Spleen (tissue), 11 donors: ENCODE measurements around the gene ABRACL. TPM values are rescaled to one million over a fixed set of nuclear protein-coding genes. Genes with fewer than 3 reads are reported as not detected.

ENCODE experiments used
- DNase-seq: peaks from one replicate; pipeline ENCODE4 v3.0.0-alpha.2; 2020
- H3K27ac ChIP-seq, 8 donors: fragments of 200-600 bp; sonication (generic) in 7 of 8; 1 replicate in 4 of 8; 2 replicates in 4 of 8; pipeline versions ENCODE4 v1.5.0 to v1.8.0; 2016 to 2021; ENCODE audit warnings: inconsistent platforms in 4 of 8, mild to moderate bottlenecking in 4 of 8, moderate library complexity in 1 of 8
- H3K27me3 ChIP-seq, 7 donors: fragments of 200-600 bp; sonication (generic) in 6 of 7; replicated peaks in 1 of 7; 1 replicate in 4 of 7; 2 replicates in 3 of 7; pipeline versions ENCODE4 v1.5.0 to v1.8.0; 2016 to 2021; ENCODE audit warnings: inconsistent platforms in 3 of 7, mild to moderate bottlenecking in 1 of 7
- H3K36me3 ChIP-seq, 6 donors: fragments of 200-600 bp; sonication (generic) in 5 of 6; 1 replicate in 4 of 6; 2 replicates in 2 of 6; pipeline versions ENCODE4 v1.5.0 to v1.8.0; 2016 to 2021; ENCODE audit warnings: inconsistent platforms in 2 of 6
- H3K4me1 ChIP-seq, 6 donors: fragments of 200-600 bp; sonication (generic) in 5 of 6; 1 replicate in 3 of 6; 2 replicates in 3 of 6; pipeline versions ENCODE4 v1.5.0 to v1.8.0; 2016 to 2021; ENCODE audit warnings: inconsistent platforms in 3 of 6
- H3K4me3 ChIP-seq, 8 donors: fragments of 200-600 bp; sonication (generic) in 7 of 8; 1 replicate in 4 of 8; 2 replicates in 4 of 8; pipeline versions ENCODE4 v1.5.0 to v1.8.0; 2016 to 2021; ENCODE audit warnings: inconsistent platforms in 4 of 8, mild to moderate bottlenecking in 4 of 8, moderate library complexity in 2 of 8
- H3K9me3 ChIP-seq, 8 donors: fragments of 200-600 bp; sonication (generic) in 7 of 8; 1 replicate in 4 of 8; 2 replicates in 4 of 8; pipeline versions ENCODE4 v1.5.0 to v1.8.0; 2016 to 2021; ENCODE audit warnings: inconsistent platforms in 4 of 8
- CTCF ChIP-seq, 11 experiments: fragments of 200-600 bp in 7 of 11; fragments of 450-650 bp in 4 of 11; sonication (generic) in 4 of 11; IDR thresholded peaks in 8 of 11; conservative IDR thresholded peaks in 3 of 11; 1 replicate in 7 of 11; 2 replicates in 4 of 11; pipeline versions ENCODE4 v1.4.0 to v1.8.0; 2016 to 2021; ENCODE audit warnings: antibody characterized with exemption in 11 of 11, inconsistent platforms in 4 of 11, mild to moderate bottlenecking in 1 of 11
- POLR2A ChIP-seq, 3 donors: fragments of 450-650 bp; IDR thresholded peaks; one replicate each; pipeline ENCODE4 v1.5.1; 2017; ENCODE audit warnings: antibody characterized with exemption in 3 of 3, mild to moderate bottlenecking in 1 of 3
- POLR2AphosphoS5 ChIP-seq, 3 donors: sonication (generic); formaldehyde crosslinking; IDR thresholded peaks; one replicate each; pipeline ENCODE4 v1.5.1; 2017; ENCODE audit warnings: antibody characterized with exemption in 3 of 3
- WGBS, 5 donors: extraction: QIAGEN DNeasy Blood & Tissue Kit in 3 of 5; methylation state at CpG; one replicate each; pipeline versions ENCODE4 v1.1.5 to v1.1.7; 2013 to 2018; 5-methylcytosine and 5-hydroxymethylcytosine counted together
- intact Hi-C: fragments of 100-400 bp; cut with DNase I; formaldehyde crosslinking; loops from one replicate; pipeline ENCODE4 v1.15.0; 2023; ENCODE audit warnings: low total_unique reads
- polyA plus RNA-seq, 3 donors: library from polyadenylated mRNA; stranded (reverse); fragments of 200-250 nt; gene quantifications; one replicate each; pipeline ENCODE4 v1.2.1, GENCODE V29; 2013
- total RNA-seq, 7 donors: library from RNA; depleted of rRNA in 3 of 7; stranded (reverse); fragments of >200 nt in 3 of 7; fragmentation: NEBNext Ultra II Directional in 4 of 7; extraction: Animal tissue kit (Norgen Biotek cat#: 25700) in 4 of 7; gene quantifications; one replicate each; pipeline versions ENCODE4 v1.1.0 to v1.2.1, GENCODE V29; 2016 to 2021
- donor health status: healthy with polysubstance abuse.
- donor health status: DM: no; HTN: no; CAD: no; lungs with moderate emphysema.
- donor health status: DM: no; HTN: no; CAD: no.
- donor health status: Bipolar disorder and iron deficiency.
- donor health status: healthy.
- donor health status: DM: no; HTN: no; CAD: no.
- donor health status: DM: yes; HTN: yes; CAD: no.

The ABRACL gene
- total and polyA plus RNA-seq, 10 donors, result 56.5 to 183 (median 78.0) TPM

- 76 to 89% (median 82%) methylated on average over 5 of the region's 5 CpGs for WGBS, 5 donors
- intact Hi-C loops, result no loop called here
- Histone ChIP-seq H3K27me3 (no peaks in the 10 kb centered on the region), H3K36me3 (no peaks in the 10 kb centered on the region), H3K9me3 (no peaks in the 10 kb centered on the region), H3K4me1 (no peaks in the 10 kb centered on the region), H3K4me3 (no peak overlapping the region), H3K27ac (no peak overlapping the region)
- TF ChIP-seq POLR2AphosphoS5 (IDR thresholded peaks at IDR 0.05) (no peak), POLR2A (IDR thresholded peaks at IDR 0.05) (no peak), CTCF (IDR thresholded peaks at IDR 0.05 in 8 of 11, conservative IDR thresholded peaks at IDR 0.05 in 3 of 11) (no peak)
- no peak for DNase-seq
These were observed 22.3 kb downstream of the ABRACL start for GRCh38 chr6:139050770-139051313.

- whole genome bisulfite sequencing, 5 donors, result 76 to 93% (median 88%) methylated on average over 5 of the region's 5 CpGs
- no peak overlapping the region for H3K27ac ChIP-seq
- no peak for TF ChIP-seq CTCF (IDR thresholded peaks at IDR 0.05 in 8 of 11, conservative IDR thresholded peaks at IDR 0.05 in 3 of 11)
- no peak for TF ChIP-seq POLR2A (IDR thresholded peaks at IDR 0.05)
- TF ChIP-seq POLR2AphosphoS5 (IDR thresholded peaks at IDR 0.05), result no peak
- intact Hi-C loops, result no loop called here
- no peaks in the 10 kb centered on the region for H3K4me1 ChIP-seq
- no peaks in the 10 kb centered on the region for H3K9me3 ChIP-seq
- no peak for DNase-seq
- H3K36me3 ChIP-seq, result no peaks in the 10 kb centered on the region
- H3K4me3 ChIP-seq, result no peak overlapping the region
- H3K27me3 ChIP-seq, result no peaks in the 10 kb centered on the region
These were observed 23.0 kb downstream of the ABRACL start for GRCh38 chr6:139051396-139052060.

GRCh38 chr6:139053382-139053781 is 24.8 kb downstream of the ABRACL start:
- no peak overlapping the region for H3K4me3 ChIP-seq
- H3K27me3 ChIP-seq, result no peaks in the 10 kb centered on the region
- H3K4me1 ChIP-seq, result no peaks in the 10 kb centered on the region
- no peak overlapping the region for H3K27ac ChIP-seq
- TF ChIP-seq POLR2A (IDR thresholded peaks at IDR 0.05) (no peak), CTCF (IDR thresholded peaks at IDR 0.05 in 8 of 11, conservative IDR thresholded peaks at IDR 0.05 in 3 of 11) (no peak), POLR2AphosphoS5 (IDR thresholded peaks at IDR 0.05) (no peak)
- WGBS, 5 donors, result 73 to 88% (median 77%) methylated on average over 3 of the region's 3 CpGs
- no peak for DNase-seq
- H3K36me3 ChIP-seq, result no peaks in the 10 kb centered on the region
- intact Hi-C loops, result no loop called here
- H3K9me3 ChIP-seq, result no peaks in the 10 kb centered on the region

- Histone ChIP-seq H3K36me3 (no peaks in the 10 kb centered on the region), H3K27ac (no peak overlapping the region), H3K4me3 (no peak overlapping the region), H3K27me3 (no peaks in the 10 kb centered on the region), H3K9me3 (no peaks in the 10 kb centered on the region), H3K4me1 (no peaks in the 10 kb centered on the region)
- no peak for TF ChIP-seq POLR2AphosphoS5 (IDR thresholded peaks at IDR 0.05)
- no peak for TF ChIP-seq CTCF (IDR thresholded peaks at IDR 0.05 in 8 of 11, conservative IDR thresholded peaks at IDR 0.05 in 3 of 11)
- no peak for TF ChIP-seq POLR2A (IDR thresholded peaks at IDR 0.05)
- intact Hi-C loops, result no loop called here
- 92 to 97% (median 94%) methylated on average over 3 of the region's 3 CpGs for WGBS, 5 donors
- no peak for DNase-seq
These were observed 25.5 kb downstream of the ABRACL start for GRCh38 chr6:139054001-139054400.
